ENCODE measurements around the gene PLP1. TPM values are rescaled to one million over a fixed set of nuclear protein-coding genes. Genes with fewer than 3 reads are reported as not detected.

PLP1 gene
- total RNA-seq, 1 experiment from 2014 or later: not detected

- ChIA-PET POLR2A (ENCODE audit: unreplicated experiment) (no interaction called here), CTCF (no interaction called here)
- Histone ChIP-seq H3K27ac (no peak overlapping the region), H4K20me1 (ENCODE audit: insufficient read depth) (no peaks in the 10 kb centered on the region), H3K9me2 (ENCODE audit: insufficient read depth) (no peaks in the 10 kb centered on the region), H3K4me1 (replicated peaks; ENCODE audit: insufficient read depth) (no peaks in the 10 kb centered on the region), H3K4me2 (no peak overlapping the region), H2AFZ (no peak overlapping the region), H3K27me3 (ENCODE audit: insufficient read depth, low read depth) (peaks cover 24% of the 10 kb centered on the region), H3F3A (ENCODE audit: insufficient read depth, low read depth) (no peaks in the 10 kb centered on the region), H3K9me3 (ENCODE audit: insufficient read depth, low read depth) (no peaks in the 10 kb centered on the region), H3K79me2 (ENCODE audit: low read depth) (no peaks in the 10 kb centered on the region), H3K36me3 (ENCODE audit: low read depth) (no peaks in the 10 kb centered on the region), H3K4me3 (no peak overlapping the region)
- TF ChIP-seq CTCF (conservative IDR thresholded peaks at IDR 0.05) (no peak), EZH2 (IDR thresholded peaks at IDR 0.05; ENCODE audit: low read depth) (no peak)
- BruUV-seq (replicated peaks): no TSS peak
- intact Hi-C loops (cut with micrococcal nuclease; ENCODE audit: unreplicated experiment): no loop called here
- DNase-seq: no peak
Measured at GRCh38 chrX:103828529-103828928, 51.9 kb downstream of the PLP1 start.

GRCh38 chrX:103830848-103831247, 54.2 kb downstream of the PLP1 start:
- intact Hi-C loops (cut with micrococcal nuclease; ENCODE audit: unreplicated experiment): no loop called here
- CTCF ChIA-PET: no interaction called here
- no peaks in the 10 kb centered on the region for H4K20me1 ChIP-seq (ENCODE audit: insufficient read depth)

GRCh38 chrX:103831342-103831802, 54.7 kb downstream of the PLP1 start:
- Histone ChIP-seq H3K9me2 (ENCODE audit: insufficient read depth) (no peaks in the 10 kb centered on the region), H3K27ac (no peak overlapping the region), H3K79me2 (ENCODE audit: low read depth) (no peaks in the 10 kb centered on the region), H3F3A (ENCODE audit: insufficient read depth, low read depth) (no peaks in the 10 kb centered on the region), H3K27me3 (ENCODE audit: insufficient read depth, low read depth) (peaks cover 24% of the 10 kb centered on the region), H3K4me2 (no peak overlapping the region), H3K36me3 (ENCODE audit: low read depth) (no peaks in the 10 kb centered on the region), H3K4me1 (replicated peaks; ENCODE audit: insufficient read depth) (no peaks in the 10 kb centered on the region), H4K20me1 (ENCODE audit: insufficient read depth) (no peaks in the 10 kb centered on the region), H2AFZ (no peak overlapping the region), H3K9me3 (ENCODE audit: insufficient read depth, low read depth) (no peaks in the 10 kb centered on the region), H3K4me3 (no peak overlapping the region)
- ChIA-PET CTCF (no interaction called here), POLR2A (ENCODE audit: unreplicated experiment) (no interaction called here)
- DNase-seq: no peak
- intact Hi-C loops (cut with micrococcal nuclease; ENCODE audit: unreplicated experiment): no loop called here
- no TSS peak for BruUV-seq (replicated peaks)
- TF ChIP-seq EZH2 (IDR thresholded peaks at IDR 0.05; ENCODE audit: low read depth) (no peak), CTCF (conservative IDR thresholded peaks at IDR 0.05) (no peak)

More at GRCh38 chrX:103830848-103831247, 54.2 kb downstream of the PLP1 start:
- Histone ChIP-seq H3K27ac (no peak overlapping the region), H3K9me3 (ENCODE audit: insufficient read depth, low read depth) (no peaks in the 10 kb centered on the region), H3F3A (ENCODE audit: insufficient read depth, low read depth) (no peaks in the 10 kb centered on the region), H3K4me2 (no peak overlapping the region), H3K9me2 (ENCODE audit: insufficient read depth) (no peaks in the 10 kb centered on the region), H3K27me3 (ENCODE audit: insufficient read depth, low read depth) (peaks cover 24% of the 10 kb centered on the region), H3K4me3 (no peak overlapping the region), H3K4me1 (replicated peaks; ENCODE audit: insufficient read depth) (no peaks in the 10 kb centered on the region), H3K36me3 (ENCODE audit: low read depth) (no peaks in the 10 kb centered on the region), H2AFZ (no peak overlapping the region), H3K79me2 (ENCODE audit: low read depth) (no peaks in the 10 kb centered on the region)
- no TSS peak for BruUV-seq (replicated peaks)
- POLR2A ChIA-PET (ENCODE audit: unreplicated experiment): no interaction called here
- DNase-seq: no peak
- TF ChIP-seq CTCF (conservative IDR thresholded peaks at IDR 0.05) (no peak), EZH2 (IDR thresholded peaks at IDR 0.05; ENCODE audit: low read depth) (no peak)
